ENCODE data around the gene CNTNAP2.

The CNTNAP2 gene

DNA sequence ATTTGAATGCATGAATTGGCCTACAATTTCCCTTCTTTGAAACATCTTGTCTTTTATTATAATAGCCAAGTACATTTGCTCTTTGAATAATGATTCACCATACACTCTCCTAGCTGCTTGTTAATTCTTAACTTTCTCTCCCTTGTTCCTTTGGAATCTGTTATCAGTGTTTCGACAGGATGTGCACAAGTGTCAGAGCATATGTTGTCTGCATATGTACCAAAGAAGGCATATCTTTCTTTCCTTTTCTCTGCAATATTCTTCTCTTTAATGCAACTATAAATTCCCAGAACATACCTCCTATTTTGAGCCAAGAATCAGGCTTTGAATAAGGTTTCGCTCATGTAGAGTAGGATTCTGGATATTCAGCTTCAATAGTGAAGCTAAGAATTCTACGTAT lies 1625.7 kb downstream of the CNTNAP2 start:
- no peak overlapping the region for H3K4me2 ChIP-seq (ENCODE audit: insufficient read depth, low read length)
- H3K79me2 ChIP-seq (ENCODE audit: insufficient read depth, low read length), result no peaks in the 10 kb centered on the region
- H3K4me1 ChIP-seq (ENCODE audit: insufficient read depth, low read length), result no peaks in the 10 kb centered on the region
- DNase-seq, result no peak
- H3K9me3 ChIP-seq (ENCODE audit: insufficient read depth, low read length, severe bottlenecking), result no peaks in the 10 kb centered on the region
- H3K36me3 ChIP-seq (ENCODE audit: insufficient read depth, low read length), result no peaks in the 10 kb centered on the region
- H4K20me1 ChIP-seq (ENCODE audit: insufficient read depth, low read length), result no peaks in the 10 kb centered on the region
- H2AFZ ChIP-seq (ENCODE audit: low read depth, low read length), result no peak overlapping the region
- H3K27ac ChIP-seq (ENCODE audit: low read length), result no peak overlapping the region
- no peaks in the 10 kb centered on the region for H3K27me3 ChIP-seq (ENCODE audit: insufficient read depth, low read length, poor library complexity)
- no peak for ATAC-seq (ENCODE audit: insufficient read depth, low read depth)
- H3K4me3 ChIP-seq (ENCODE audit: low read depth in 1 of 2, low read length in 2 of 2), result no peak overlapping the region
- H3K9ac ChIP-seq (ENCODE audit: low read depth, low read length), result no peak overlapping the region
- TF ChIP-seq CTCF (IDR thresholded peaks at IDR 0.05; ENCODE audit: borderline replicate concordance, extremely low read depth, low read length, poor library complexity, severe bottlenecking), result no peak
- TF ChIP-seq EZH2 (IDR thresholded peaks at IDR 0.05; ENCODE audit: borderline replicate concordance, low read depth, low read length, severe bottlenecking), result no peak

- H4K20me1 ChIP-seq (ENCODE audit: insufficient read depth, low read length), result no peaks in the 10 kb centered on the region
- H3K4me2 ChIP-seq (ENCODE audit: insufficient read depth, low read length), result no peak overlapping the region
- no peaks in the 10 kb centered on the region for H3K4me1 ChIP-seq (ENCODE audit: insufficient read depth, low read length)
- H3K36me3 ChIP-seq (ENCODE audit: insufficient read depth, low read length), result no peaks in the 10 kb centered on the region
- H3K9me3 ChIP-seq (ENCODE audit: insufficient read depth, low read length, severe bottlenecking), result no peaks in the 10 kb centered on the region
- no peak overlapping the region for H2AFZ ChIP-seq (ENCODE audit: low read depth, low read length)
- TF ChIP-seq EZH2 (IDR thresholded peaks at IDR 0.05; ENCODE audit: borderline replicate concordance, low read depth, low read length, severe bottlenecking) (no peak), CTCF (IDR thresholded peaks at IDR 0.05; ENCODE audit: borderline replicate concordance, extremely low read depth, low read length, poor library complexity, severe bottlenecking) (no peak)
- no peaks in the 10 kb centered on the region for H3K79me2 ChIP-seq (ENCODE audit: insufficient read depth, low read length)
- H3K9ac ChIP-seq (ENCODE audit: low read depth, low read length), result no peak overlapping the region
- no peaks in the 10 kb centered on the region for H3K27me3 ChIP-seq (ENCODE audit: insufficient read depth, low read length, poor library complexity)
- H3K27ac ChIP-seq (ENCODE audit: low read length), result no peak overlapping the region
- ATAC-seq (ENCODE audit: insufficient read depth, low read depth), result no peak
- no peak overlapping the region for H3K4me3 ChIP-seq (ENCODE audit: low read depth in 1 of 2, low read length in 2 of 2)
- DNase-seq, result no peak
Observed at GRCh38 chr7:147756300-147756699, 1639.7 kb downstream of the CNTNAP2 start.

DNA sequence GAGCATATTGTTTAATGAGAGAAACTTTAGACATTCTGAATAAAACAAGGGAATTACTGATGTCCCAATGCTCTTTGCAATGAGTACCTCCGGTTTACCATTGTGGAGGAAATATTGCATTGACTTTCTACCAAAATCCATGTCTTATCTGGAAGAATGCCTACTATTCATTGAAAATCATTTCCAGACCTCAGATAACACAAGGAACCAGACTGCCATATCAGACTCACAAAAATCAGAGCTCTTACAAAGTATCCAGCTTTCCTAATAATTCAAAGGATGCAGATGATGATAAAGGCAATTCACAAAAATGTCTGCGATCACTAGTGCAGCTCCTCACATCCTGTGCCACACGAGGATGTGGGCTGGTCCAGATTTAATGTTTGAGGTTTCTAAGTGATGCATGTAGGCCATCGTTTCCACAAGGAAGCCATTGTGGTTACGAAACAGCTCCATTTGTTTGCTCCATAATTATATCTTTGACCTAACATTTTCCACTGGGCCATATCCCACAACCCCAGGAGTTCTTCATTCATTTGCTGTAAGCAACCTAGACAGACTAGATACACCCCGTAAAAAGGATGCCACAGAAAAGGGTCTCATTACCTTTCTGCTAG lies 1642.8 kb downstream of the CNTNAP2 start:
- Histone ChIP-seq H2AFZ (ENCODE audit: low read depth, low read length) (no peak overlapping the region), H3K36me3 (ENCODE audit: insufficient read depth, low read length) (no peaks in the 10 kb centered on the region), H3K9ac (ENCODE audit: low read depth, low read length) (no peak overlapping the region), H3K27me3 (ENCODE audit: insufficient read depth, low read length, poor library complexity) (no peaks in the 10 kb centered on the region), H3K4me2 (ENCODE audit: insufficient read depth, low read length) (no peak overlapping the region), H3K4me3 (ENCODE audit: low read depth in 1 of 2, low read length in 2 of 2) (no peak overlapping the region), H3K9me3 (ENCODE audit: insufficient read depth, low read length, severe bottlenecking) (no peaks in the 10 kb centered on the region), H3K79me2 (ENCODE audit: insufficient read depth, low read length) (no peaks in the 10 kb centered on the region), H3K27ac (ENCODE audit: low read length) (no peak overlapping the region), H3K4me1 (ENCODE audit: insufficient read depth, low read length) (no peaks in the 10 kb centered on the region), H4K20me1 (ENCODE audit: insufficient read depth, low read length) (no peaks in the 10 kb centered on the region)
- ATAC-seq (ENCODE audit: insufficient read depth, low read depth) (no peak), DNase-seq (no peak)
- TF ChIP-seq CTCF (IDR thresholded peaks at IDR 0.05; ENCODE audit: borderline replicate concordance, extremely low read depth, low read length, poor library complexity, severe bottlenecking), result no peak
- no peak for TF ChIP-seq EZH2 (IDR thresholded peaks at IDR 0.05; ENCODE audit: borderline replicate concordance, low read depth, low read length, severe bottlenecking)
